CD4-positive, alpha-beta T cell treated with Interleukin-12 subunit alpha and Interleukin-12 subunit beta, for 1 hour (primary cell): Measurements from ENCODE around the gene SSTR5.

ENCODE experiments used
- DNase-seq: peaks from one replicate; pipeline ENCODE4 v3.0.0-alpha.2; 2020

The SSTR5 gene

GRCh38 chr16:1056196-1056595 lies 16.4 kb upstream of the SSTR5 start:
- no peak for DNase-seq

- peak; percentile 60 for DNase-seq
Observed at GRCh38 chr16:1057252-1057932, 15.2 kb upstream of the SSTR5 start.

GRCh38 chr16:1058216-1058615 lies 14.3 kb upstream of the SSTR5 start:
- no peak for DNase-seq

GRCh38 chr16:1059310-1059709 lies 13.2 kb upstream of the SSTR5 start:
- no peak for DNase-seq

- DNase-seq = no peak
Observed at GRCh38 chr16:1060416-1061340, 11.9 kb upstream of the SSTR5 start.

- DNase-seq = no peak
Observed at GRCh38 chr16:1061769-1062505, 10.6 kb upstream of the SSTR5 start.

GRCh38 chr16:1062895-1063294 lies 9.7 kb upstream of the SSTR5 start:
- DNase-seq = no peak

- no peak for DNase-seq
Observed at GRCh38 chr16:1063728-1064127, 8.8 kb upstream of the SSTR5 start.

- no peak for DNase-seq
Observed at GRCh38 chr16:1065469-1066128, 6.9 kb upstream of the SSTR5 start.

- no peak for DNase-seq
Observed at GRCh38 chr16:1066584-1067172, 5.9 kb upstream of the SSTR5 start.

- no peak for DNase-seq
Observed at GRCh38 chr16:1067629-1068028, 4.9 kb upstream of the SSTR5 start.

GRCh38 chr16:1068451-1068850 lies 4.1 kb upstream of the SSTR5 start:
- DNase-seq = no peak

GRCh38 chr16:1069154-1069553 lies 3.4 kb upstream of the SSTR5 start:
- DNase-seq = no peak

- DNase-seq = no peak
Observed at GRCh38 chr16:1070084-1070863, 2.3 kb upstream of the SSTR5 start.

GRCh38 chr16:1070864-1071408 lies 1.6 kb upstream of the SSTR5 start:
- DNase-seq = no peak

GRCh38 chr16:1071561-1072225 lies 854 bp upstream of the SSTR5 start:
- no peak for DNase-seq

GRCh38 chr16:1073262-1073558 lies 663 bp downstream of the SSTR5 start:
- no peak for DNase-seq

- no peak for DNase-seq
Observed at GRCh38 chr16:1073566-1074378, 1.2 kb downstream of the SSTR5 start.

GRCh38 chr16:1074379-1074649 lies 1.8 kb downstream of the SSTR5 start:
- DNase-seq = no peak

- DNase-seq = no peak
Observed at GRCh38 chr16:1075546-1075945, 3.0 kb downstream of the SSTR5 start.
